GM18873 (cell line): Measurements from ENCODE around the gene SMARCE1.
A peak's percentile ranks its signal among the peaks of the same experiment; 100 is the strongest.

Experiments used
- ATAC-seq: cut with Tn5 transposase; IDR thresholded peaks from one replicate; pipeline ENCODE4 v1.9.1; 2021; ENCODE audit warnings: mild to moderate bottlenecking, moderate library complexity, moderate number of reproducible peaks; ENCODE audit not compliant: unreplicated experiment, low FRiP score

SMARCE1 gene

GRCh38 chr17:40613467-40614154 is 34.0 kb downstream of the SMARCE1 start:
- no peak for ATAC-seq

GRCh38 chr17:40612599-40613244 is 34.9 kb downstream of the SMARCE1 start:
- no peak for ATAC-seq

GRCh38 chr17:40611840-40612474 is 35.7 kb downstream of the SMARCE1 start:
- no peak for ATAC-seq

- no peak for ATAC-seq
Observed at GRCh38 chr17:40610359-40610758, 37.3 kb downstream of the SMARCE1 start.

GRCh38 chr17:40608061-40608581 is 39.5 kb downstream of the SMARCE1 start:
- no peak for ATAC-seq

GRCh38 chr17:40607641-40608040 is 40.0 kb downstream of the SMARCE1 start:
- ATAC-seq = no peak

GRCh38 chr17:40606548-40607353 is 40.9 kb downstream of the SMARCE1 start:
- no peak for ATAC-seq

- no peak for ATAC-seq
Observed at GRCh38 chr17:40605306-40605705, 42.3 kb downstream of the SMARCE1 start.

- ATAC-seq = no peak
Observed at GRCh38 chr17:40604327-40605080, 43.1 kb downstream of the SMARCE1 start.

- ATAC-seq = no peak
Observed at GRCh38 chr17:40602445-40603443, 44.9 kb downstream of the SMARCE1 start.

GRCh38 chr17:40600486-40601046 is 47.1 kb downstream of the SMARCE1 start:
- no peak for ATAC-seq

- ATAC-seq = peak; percentile 6
Observed at GRCh38 chr17:40599468-40599763, 48.2 kb downstream of the SMARCE1 start.

GRCh38 chr17:40598619-40599467 is 48.8 kb downstream of the SMARCE1 start:
- ATAC-seq = peak; percentile 63

GRCh38 chr17:40598301-40598618 is 49.4 kb downstream of the SMARCE1 start:
- no peak for ATAC-seq

- no peak for ATAC-seq
Observed at GRCh38 chr17:40597556-40598300, 49.9 kb downstream of the SMARCE1 start.

- no peak for ATAC-seq
Observed at GRCh38 chr17:40597156-40597555, 50.5 kb downstream of the SMARCE1 start.

GRCh38 chr17:40596261-40596919 is 51.2 kb downstream of the SMARCE1 start:
- no peak for ATAC-seq
